MCF 10A (cell line): ENCODE results near the gene TUBB8. TPM values are rescaled to one million over a fixed set of nuclear protein-coding genes. Genes with fewer than 3 reads are reported as not detected.

Source experiments
- BruUV-seq: library from RNA; stranded (reverse); fragments of 400-500 nt; replicated peaks from 2 replicates; lab custom pipeline; 2021; lab: Mats Ljungman, UMichigan
- CTCF ChIA-PET: fragments of 300-600 bp; sonication (Branson Sonifier 250); formaldehyde crosslinking; extraction: SDS; loops from one replicate; lab custom pipeline; 2021; ENCODE audit warnings: antibody characterized with exemption, inconsistent platforms; lab: Yijun Ruan, JAX
- POLR2A ChIA-PET: fragments of 300-600, 350-650 bp; sonication (Branson Sonifier 250); formaldehyde crosslinking; extraction: SDS; loops from one replicate; lab custom pipeline; 2020; ENCODE audit warnings: antibody characterized with exemption, inconsistent platforms; lab: Yijun Ruan, JAX
- DNase-seq: peaks from one replicate; pipeline ENCODE4 v3.0.0-alpha.2; 2018; ENCODE audit not compliant: unreplicated experiment
- H3K27ac Mint-ChIP-seq: one replicate; pipeline ENCODE4 v1.8.0; 2022; ENCODE audit warnings: mild to moderate bottlenecking, low read depth, mixed read lengths; ENCODE audit not compliant: unreplicated experiment
- H3K27me3 Mint-ChIP-seq: one replicate; pipeline ENCODE4 v1.8.0; 2022; ENCODE audit warnings: mixed read lengths; ENCODE audit not compliant: insufficient read depth, unreplicated experiment
- H3K36me3 Mint-ChIP-seq: one replicate; pipeline ENCODE4 v1.8.0; 2022; ENCODE audit warnings: mild to moderate bottlenecking, moderate library complexity, mixed read lengths; ENCODE audit not compliant: insufficient read depth, unreplicated experiment
- H3K4me1 Mint-ChIP-seq: one replicate; pipeline ENCODE4 v1.8.0; 2022; ENCODE audit warnings: mixed read lengths; ENCODE audit not compliant: insufficient read depth, unreplicated experiment
- H3K4me3 Mint-ChIP-seq: one replicate; pipeline ENCODE4 v1.8.0; 2022; ENCODE audit warnings: mild to moderate bottlenecking, moderate library complexity, mixed read lengths; ENCODE audit not compliant: unreplicated experiment
- H3K9me3 Mint-ChIP-seq: one replicate; pipeline ENCODE4 v1.8.0; 2022; ENCODE audit warnings: mixed read lengths; ENCODE audit not compliant: unreplicated experiment
- intact Hi-C: fragments of 100-400 bp; cut with micrococcal nuclease; formaldehyde crosslinking; loops from 2 replicates; pipeline ENCODE4 v1.14.1; 2022
- total RNA-seq: library from RNA; stranded (reverse); gene quantifications from 2 replicates; pipeline ENCODE4 v1.2.3, GENCODE V29; 2022
- TF ChIP-seq, protein P1 (sequence below): fragments of 200-600 bp; IDR thresholded peaks from one replicate; pipeline ENCODE4 v1.8.0; 2022; ENCODE audit warnings: antibody characterized with exemption, mild to moderate bottlenecking; ENCODE audit not compliant: unreplicated experiment

TUBB8 gene
- total RNA-seq, 1 experiment from 2014 or later = not detected

DNA sequence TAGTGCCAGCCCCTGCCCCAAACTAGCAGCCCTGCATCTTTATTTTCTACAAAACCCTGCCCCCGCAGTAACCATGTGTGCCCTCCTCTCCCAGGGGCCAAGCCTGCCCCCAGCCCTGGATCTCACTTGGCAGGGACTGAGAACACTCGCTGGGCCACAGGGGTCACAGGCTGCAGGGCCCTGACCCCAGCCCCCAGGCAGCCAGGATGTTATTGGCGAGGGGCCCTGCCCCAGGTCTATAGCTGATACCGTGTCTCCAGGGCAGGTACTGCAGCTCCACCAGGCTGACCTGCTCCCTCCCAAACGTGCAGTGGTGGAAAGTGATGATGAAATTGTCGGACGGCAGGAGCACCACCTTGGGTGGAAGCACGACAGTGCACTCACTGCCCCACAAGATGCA lies 35.9 kb upstream of the TUBB8 start:
- CTCF ChIA-PET = no interaction called here
- H3K4me3 Mint-ChIP-seq = no peak overlapping the region

DNA sequence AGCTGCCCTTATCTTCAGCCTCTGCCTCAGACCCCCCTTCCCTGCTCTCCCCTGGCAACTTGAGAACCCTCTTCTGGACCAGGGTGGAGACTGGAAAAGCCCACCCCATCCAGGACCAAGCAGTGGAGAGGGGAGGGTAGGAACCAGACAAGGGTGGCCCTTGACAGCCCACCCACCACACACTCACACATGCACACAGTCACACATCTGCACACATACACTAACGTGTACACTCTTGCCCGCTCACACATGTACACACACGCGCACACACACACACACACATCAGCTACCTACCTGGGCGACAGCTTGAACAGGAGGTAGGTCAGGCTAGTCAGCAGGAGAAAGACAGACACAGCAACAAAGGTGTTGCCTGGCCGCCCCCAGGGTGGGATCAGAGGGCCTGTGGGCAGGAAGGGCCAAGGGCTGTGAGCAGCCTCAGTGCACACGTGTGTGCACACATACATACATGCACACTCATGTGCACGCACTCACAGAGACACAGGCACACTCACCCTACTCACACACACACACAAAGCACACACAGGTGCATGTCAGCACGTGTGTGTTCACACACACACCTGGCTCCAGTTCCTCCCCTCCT lies 34.9 kb upstream of the TUBB8 start:
- Mint-ChIP-seq H3K27me3 (peaks cover 13% of the 10 kb centered on the region), H3K36me3 (no peaks in the 10 kb centered on the region), H3K4me1 (peaks cover 8% of the 10 kb centered on the region)

More for the DNA sequence above, 35.9 kb upstream of the TUBB8 start:
- no TSS peak for BruUV-seq
- no peaks in the 10 kb centered on the region for H3K36me3 Mint-ChIP-seq
- TF ChIP-seq, protein P1, sequence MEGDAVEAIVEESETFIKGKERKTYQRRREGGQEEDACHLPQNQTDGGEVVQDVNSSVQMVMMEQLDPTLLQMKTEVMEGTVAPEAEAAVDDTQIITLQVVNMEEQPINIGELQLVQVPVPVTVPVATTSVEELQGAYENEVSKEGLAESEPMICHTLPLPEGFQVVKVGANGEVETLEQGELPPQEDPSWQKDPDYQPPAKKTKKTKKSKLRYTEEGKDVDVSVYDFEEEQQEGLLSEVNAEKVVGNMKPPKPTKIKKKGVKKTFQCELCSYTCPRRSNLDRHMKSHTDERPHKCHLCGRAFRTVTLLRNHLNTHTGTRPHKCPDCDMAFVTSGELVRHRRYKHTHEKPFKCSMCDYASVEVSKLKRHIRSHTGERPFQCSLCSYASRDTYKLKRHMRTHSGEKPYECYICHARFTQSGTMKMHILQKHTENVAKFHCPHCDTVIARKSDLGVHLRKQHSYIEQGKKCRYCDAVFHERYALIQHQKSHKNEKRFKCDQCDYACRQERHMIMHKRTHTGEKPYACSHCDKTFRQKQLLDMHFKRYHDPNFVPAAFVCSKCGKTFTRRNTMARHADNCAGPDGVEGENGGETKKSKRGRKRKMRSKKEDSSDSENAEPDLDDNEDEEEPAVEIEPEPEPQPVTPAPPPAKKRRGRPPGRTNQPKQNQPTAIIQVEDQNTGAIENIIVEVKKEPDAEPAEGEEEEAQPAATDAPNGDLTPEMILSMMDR = no peak
- POLR2A ChIA-PET = no interaction called here
- intact Hi-C loops = no loop called here
- peaks cover 13% of the 10 kb centered on the region for H3K27me3 Mint-ChIP-seq
- no peak for DNase-seq
- no peak overlapping the region for H3K27ac Mint-ChIP-seq
- H3K4me1 Mint-ChIP-seq = peaks cover 8% of the 10 kb centered on the region
- no peaks in the 10 kb centered on the region for H3K9me3 Mint-ChIP-seq

DNA sequence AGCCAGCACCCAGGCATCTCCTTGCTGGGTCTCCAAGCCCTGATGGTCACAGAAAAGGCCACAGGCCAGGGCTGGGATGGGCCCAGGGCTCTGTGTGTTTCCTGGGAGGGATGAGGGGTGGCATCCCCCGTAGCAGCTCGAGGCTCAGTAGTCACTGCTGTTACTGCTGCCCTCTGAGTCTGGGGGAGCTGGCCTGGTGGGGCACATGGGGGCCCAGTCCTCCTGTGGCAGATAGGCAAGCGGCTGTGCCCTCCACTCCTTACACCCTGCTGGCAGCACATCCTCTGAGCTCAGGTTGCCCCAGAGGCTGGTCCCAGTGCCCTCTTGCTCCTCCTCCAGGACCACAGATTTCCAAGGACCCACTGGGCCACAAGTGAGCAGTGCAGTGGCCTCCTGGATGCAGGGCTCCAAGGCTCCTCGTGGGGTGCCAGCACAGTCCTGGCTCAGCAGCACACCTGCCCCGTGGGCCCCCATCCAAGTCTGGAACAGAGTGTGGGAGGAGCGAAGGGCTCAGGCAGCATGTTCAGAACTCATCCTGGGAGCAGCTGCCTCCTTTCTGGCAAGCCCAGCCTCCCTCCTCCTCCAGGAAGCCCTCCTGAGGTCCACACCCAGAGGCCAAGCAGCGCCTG lies 31.5 kb upstream of the TUBB8 start:
- Mint-ChIP-seq H3K27ac (no peak overlapping the region), H3K9me3 (no peaks in the 10 kb centered on the region), H3K36me3 (no peaks in the 10 kb centered on the region), H3K4me1 (peaks cover 8% of the 10 kb centered on the region), H3K27me3 (peaks cover 13% of the 10 kb centered on the region), H3K4me3 (no peak overlapping the region)
- no TSS peak for BruUV-seq
- DNase-seq = no peak
- ChIA-PET POLR2A (no interaction called here), CTCF (interaction anchor here (0.5 kb wide), 1 partner anchor 872 kb away, joined by 3 read pairs; no protein-coding TSS in a partner anchor)
- intact Hi-C loops = no loop called here
- TF ChIP-seq, protein P1 = no peak

More for the DNA sequence above, 34.9 kb upstream of the TUBB8 start:
- Mint-ChIP-seq H3K27ac (no peak overlapping the region), H3K4me3 (no peak overlapping the region), H3K9me3 (no peaks in the 10 kb centered on the region)
- no TSS peak for BruUV-seq
- no peak for DNase-seq
- ChIA-PET POLR2A (no interaction called here), CTCF (no interaction called here)
- intact Hi-C loops = no loop called here
- TF ChIP-seq, protein P1 = no peak

DNA sequence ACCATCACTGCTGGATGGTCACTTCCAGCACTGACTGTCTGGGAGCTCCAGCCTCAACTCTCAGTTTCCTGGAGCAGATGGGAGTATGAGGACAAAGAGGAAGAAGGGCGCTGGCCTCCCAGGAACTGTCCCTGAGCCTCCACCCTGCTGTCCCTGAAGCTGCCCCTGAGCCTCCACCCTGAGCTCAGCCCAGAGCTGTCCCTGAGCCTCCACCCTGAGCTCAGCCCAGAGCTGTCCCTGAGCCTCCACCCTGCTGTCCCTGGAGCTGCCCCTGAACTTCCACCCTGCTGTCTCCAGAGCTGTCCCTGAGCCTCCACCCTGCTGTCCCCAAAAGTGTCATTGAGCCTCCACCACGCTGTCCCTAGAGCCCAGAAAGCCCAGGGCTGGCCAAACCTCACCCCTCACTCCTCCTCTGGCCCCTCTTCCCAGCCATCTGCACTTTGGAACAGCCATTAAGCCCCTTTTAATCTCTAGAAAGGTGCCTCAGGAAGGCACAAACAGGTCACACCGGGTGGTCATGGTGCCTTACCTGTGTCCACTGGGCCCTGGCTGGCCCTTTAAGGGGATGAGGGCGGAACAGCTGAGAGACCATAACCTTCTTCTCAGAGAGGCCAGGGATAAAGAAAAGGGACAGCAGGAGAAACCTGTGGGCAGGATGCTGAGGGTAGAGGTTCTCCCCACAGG lies 30.6 kb upstream of the TUBB8 start:
- DNase-seq = no peak
- TF ChIP-seq, protein P1 = no peak
- no TSS peak for BruUV-seq
- intact Hi-C loops = no loop called here
- ChIA-PET CTCF (no interaction called here), POLR2A (no interaction called here)
- no peaks in the 10 kb centered on the region for H3K36me3 Mint-ChIP-seq
- peaks cover 8% of the 10 kb centered on the region for H3K4me1 Mint-ChIP-seq
- H3K4me3 Mint-ChIP-seq = no peak overlapping the region
- peaks cover 13% of the 10 kb centered on the region for H3K27me3 Mint-ChIP-seq
- no peaks in the 10 kb centered on the region for H3K9me3 Mint-ChIP-seq
- H3K27ac Mint-ChIP-seq = no peak overlapping the region
